Activated CD4-positive, alpha-beta T cell treated with anti-CD3 and anti-CD28 coated beads, Interleukin-2, amount 50 U/mL, for 24 hours (primary cell): Measurements from ENCODE around the gene UBE4A.

ENCODE experiments used
- DNase-seq, 2 donors: peaks; one replicate each; pipeline ENCODE4 v3.0.0-alpha.2; 2020; ENCODE audit warnings: low read depth in 1 of 2, low spot score in 1 of 2

The UBE4A gene

DNA sequence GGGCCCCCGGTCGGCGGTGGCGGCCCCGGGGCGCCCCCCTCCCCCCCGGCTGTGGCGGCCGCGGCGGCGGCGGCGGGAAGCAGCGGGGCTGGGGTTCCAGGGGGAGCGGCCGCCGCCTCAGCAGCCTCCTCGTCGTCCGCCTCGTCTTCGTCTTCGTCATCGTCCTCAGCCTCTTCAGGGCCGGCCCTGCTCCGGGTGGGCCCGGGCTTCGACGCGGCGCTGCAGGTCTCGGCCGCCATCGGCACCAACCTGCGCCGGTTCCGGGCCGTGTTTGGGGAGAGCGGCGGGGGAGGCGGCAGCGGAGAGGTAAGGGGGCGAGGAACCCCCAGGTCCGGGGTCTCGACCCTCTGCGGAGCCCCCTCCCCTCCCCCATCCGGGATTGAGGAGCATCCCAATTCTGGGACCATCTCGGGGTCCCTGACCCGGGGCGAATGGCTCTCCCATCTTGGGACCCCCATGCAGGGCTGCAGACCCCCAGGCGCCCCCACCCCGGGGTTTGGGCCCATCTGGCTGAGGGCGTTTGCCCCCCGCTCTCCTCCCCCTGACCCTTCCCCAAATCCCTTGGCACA is 77.3 kb downstream of the UBE4A start:
- peak in 1 of 2 donors; percentile 21 for DNase-seq

DNA sequence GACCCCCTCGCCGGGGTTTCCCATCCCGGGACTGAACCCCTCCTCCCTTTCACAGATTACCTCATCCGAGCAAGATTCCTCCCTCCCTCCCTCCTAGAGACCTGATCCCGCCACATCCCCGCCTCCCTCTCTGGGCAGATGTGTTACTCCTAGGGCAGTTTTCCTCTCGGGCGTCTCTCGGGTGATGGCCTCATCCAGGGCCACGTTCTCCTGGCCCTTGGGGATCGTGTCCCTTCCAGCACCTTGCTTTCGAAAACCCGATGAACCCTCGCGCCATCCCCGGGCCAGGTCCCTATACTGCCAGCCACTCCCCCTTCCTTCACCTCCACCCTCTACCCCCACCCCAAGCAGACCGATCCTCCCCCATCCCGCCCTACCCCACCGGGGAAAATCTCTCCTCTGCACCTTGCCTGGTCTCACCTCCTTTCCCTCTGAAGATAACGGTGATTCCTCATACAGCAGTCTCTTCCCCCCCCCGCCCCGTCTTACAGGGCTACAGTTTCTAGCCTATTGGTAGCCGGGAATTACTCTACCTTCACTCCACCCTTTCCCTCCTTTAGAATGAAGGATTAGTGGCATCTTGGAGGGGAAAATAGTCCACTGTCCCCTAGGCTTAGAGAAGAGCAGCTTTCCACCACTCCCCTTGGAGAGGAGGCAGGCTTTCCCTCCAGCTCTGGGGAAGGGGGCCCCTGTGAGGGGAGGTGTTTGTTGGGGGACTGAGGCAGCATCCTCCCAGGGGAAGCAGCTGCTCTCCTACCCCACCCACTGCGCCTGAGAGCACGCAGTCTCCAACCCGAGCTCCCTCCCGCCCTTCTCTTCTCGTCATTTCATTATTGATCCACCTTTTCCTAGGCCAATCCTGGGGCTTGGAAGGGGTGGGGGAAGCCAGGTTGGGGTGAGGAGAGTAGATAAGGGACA is 78.1 kb downstream of the UBE4A start:
- DNase-seq: peak in 1 of 2 donors; percentile 33

DNA sequence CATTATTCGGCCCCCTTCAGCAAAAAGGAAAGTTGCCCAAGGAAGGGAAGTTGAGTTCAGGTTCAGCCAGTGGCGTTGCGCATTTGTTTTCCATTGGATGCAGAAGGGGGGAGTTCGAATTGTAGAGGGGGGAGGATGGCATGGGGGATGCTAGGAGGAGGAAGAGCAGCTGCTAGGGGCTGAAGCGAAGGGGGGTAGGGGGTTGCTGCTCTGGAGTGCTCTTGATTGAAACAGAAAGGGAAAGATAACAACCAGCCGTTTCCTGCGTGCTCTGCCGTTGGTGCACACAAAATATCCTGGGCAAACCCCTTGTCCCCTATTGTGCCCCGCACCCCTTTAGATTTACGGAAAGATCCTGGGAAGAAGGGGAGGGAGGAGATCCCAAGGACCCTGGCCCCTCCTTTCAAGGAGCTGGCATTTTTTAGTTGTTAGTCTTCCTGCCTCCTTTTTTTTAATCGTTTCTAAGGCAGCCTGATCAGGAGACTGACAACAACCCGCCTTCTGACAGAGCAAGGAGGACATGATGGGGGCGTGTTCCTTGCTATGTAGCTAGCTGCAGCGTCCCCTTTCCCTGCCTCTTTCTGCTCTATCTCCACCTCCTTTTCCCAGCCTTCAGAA is 79.0 kb downstream of the UBE4A start:
- DNase-seq: peak; percentile 23 to 34

- no peak for DNase-seq
Observed at GRCh38 chr11:118439646-118440045, 80.2 kb downstream of the UBE4A start.

- no peak for DNase-seq
Observed at GRCh38 chr11:118441770-118442275, 82.4 kb downstream of the UBE4A start.

DNA sequence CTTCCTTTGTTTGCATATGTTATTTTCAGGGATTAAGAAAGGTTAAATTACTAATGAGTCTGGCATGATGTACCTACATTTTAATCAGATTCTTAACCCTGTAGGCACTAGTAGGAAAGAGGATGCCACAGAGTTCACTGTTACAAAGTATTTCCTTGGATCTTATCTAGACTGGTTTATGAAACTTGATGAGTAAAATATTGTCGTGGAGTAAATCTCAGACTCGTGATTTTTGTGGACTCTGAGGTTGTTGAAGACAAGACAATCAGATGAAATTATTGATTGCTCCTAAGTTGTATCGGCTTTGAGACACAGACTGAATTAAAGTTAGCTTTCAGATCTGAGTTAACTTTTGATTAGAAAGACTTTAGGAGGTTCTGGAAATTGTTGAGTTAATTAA is 82.9 kb downstream of the UBE4A start:
- DNase-seq: no peak

DNA sequence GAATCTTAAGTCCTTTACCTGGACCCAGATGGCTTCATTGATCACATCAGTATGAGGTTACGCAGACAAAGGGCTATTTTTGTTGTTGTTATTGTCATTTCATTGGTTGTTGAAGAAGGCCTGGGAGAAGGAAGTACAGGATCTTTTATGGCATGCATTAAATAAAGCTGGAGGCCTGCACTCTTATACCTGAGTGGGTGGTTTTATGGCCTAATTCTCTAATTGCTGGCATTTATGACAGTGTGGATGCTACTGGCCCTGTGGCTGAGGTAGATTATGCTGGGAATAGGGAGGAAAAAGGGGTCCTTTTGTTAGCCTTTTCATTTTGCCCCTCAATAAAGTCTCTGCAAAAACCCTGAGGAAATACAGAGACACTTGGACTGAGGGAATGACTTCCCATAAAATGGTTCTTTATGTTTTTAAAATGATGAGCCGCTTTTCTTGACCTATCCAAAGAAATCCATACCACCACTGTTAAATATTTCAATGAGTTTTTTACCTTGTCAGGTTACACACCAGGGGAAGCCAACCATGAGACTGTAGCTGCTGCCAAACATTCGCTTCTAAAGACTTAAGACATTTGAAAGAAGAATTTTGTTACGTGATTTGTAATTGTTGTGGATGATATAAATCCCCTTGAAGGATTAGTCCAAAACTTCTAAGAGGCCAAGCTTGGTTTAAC is 83.6 kb downstream of the UBE4A start:
- DNase-seq: no peak

- DNase-seq: no peak
Observed at GRCh38 chr11:118443590-118444218, 84.3 kb downstream of the UBE4A start.

DNA sequence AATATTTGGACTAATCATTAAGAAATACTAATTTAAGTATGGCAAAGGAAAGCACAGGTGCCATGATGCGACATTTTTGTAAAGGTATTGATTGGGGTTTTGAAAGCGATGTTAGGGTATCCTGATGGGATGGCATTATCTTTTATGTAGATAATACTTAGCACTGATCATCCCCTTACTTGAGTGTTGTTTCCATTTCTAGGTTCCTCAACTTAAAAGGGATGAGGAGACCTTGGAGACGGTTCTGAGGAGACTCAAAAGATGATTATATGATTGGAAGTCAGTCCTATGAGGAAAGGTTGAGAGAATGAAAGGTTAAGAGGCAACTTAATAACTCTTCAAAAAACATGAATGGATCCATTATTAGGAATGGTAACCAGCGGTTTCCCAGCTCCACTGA is 88.0 kb downstream of the UBE4A start:
- DNase-seq: no peak

DNA sequence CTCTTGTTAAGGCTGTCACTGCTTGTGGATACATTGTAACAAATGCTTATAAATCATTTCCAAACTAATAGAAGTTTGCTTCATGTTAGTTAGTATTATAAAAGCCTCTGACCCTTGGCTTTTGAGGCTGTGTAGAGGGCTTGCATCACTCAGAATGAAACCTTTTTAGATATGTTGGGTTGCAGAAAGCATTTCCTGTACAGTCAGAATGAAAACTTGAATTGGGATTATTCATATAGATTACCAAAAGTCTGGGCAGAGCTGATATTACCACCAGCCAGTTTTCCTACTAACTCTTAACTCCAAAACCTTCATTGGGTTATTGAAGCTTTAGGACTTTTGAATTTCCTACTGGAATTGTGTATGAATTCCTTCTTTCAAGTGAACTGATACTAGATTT is 88.9 kb downstream of the UBE4A start:
- no peak for DNase-seq
